BE2C (cell line): Measurements from ENCODE around the gene FMN2.

Experiments used
- DNase-seq: peaks from one replicate; pipeline ENCODE4 v3.0.0-alpha.2; 2020
- H3K27me3 ChIP-seq: fragments of 250-450 bp; sonication (Bioruptor Pico); 2 replicates; pipeline ENCODE4 v1.5.1; 2020; ENCODE audit warnings: mild to moderate bottlenecking
- H3K36me3 ChIP-seq: fragments of 250-450 bp; sonication (Bioruptor Pico); 2 replicates; pipeline ENCODE4 v1.5.1; 2020; ENCODE audit warnings: mild to moderate bottlenecking
- H3K4me1 ChIP-seq: fragments of 250-450 bp; sonication (Bioruptor Pico); 2 replicates; pipeline ENCODE4 v1.5.1; 2020
- H3K4me3 ChIP-seq: 2 replicates; pipeline ENCODE4 v1.5.1; 2011; ENCODE audit warnings: low read depth, low read length
- H3K9me3 ChIP-seq: fragments of 250-450 bp; sonication (Bioruptor Pico); 2 replicates; pipeline ENCODE4 v1.5.1; 2020
- CTCF ChIP-seq: IDR thresholded peaks from 2 replicates; pipeline ENCODE4 v1.5.1; 2012; ENCODE audit warnings: mild to moderate bottlenecking, low read depth, low read length

FMN2 gene

GRCh38 chr1:240399381-240399780, 307.7 kb downstream of the FMN2 start:
- H3K9me3 ChIP-seq: no peaks in the 10 kb centered on the region
- DNase-seq: no peak
- no peak for TF ChIP-seq CTCF
- no peaks in the 10 kb centered on the region for H3K4me1 ChIP-seq
- H3K36me3 ChIP-seq: no peaks in the 10 kb centered on the region
- H3K27me3 ChIP-seq: no peaks in the 10 kb centered on the region
- no peak overlapping the region for H3K4me3 ChIP-seq

- no peak for DNase-seq
- H3K9me3 ChIP-seq: no peaks in the 10 kb centered on the region
- H3K36me3 ChIP-seq: no peaks in the 10 kb centered on the region
- H3K27me3 ChIP-seq: no peaks in the 10 kb centered on the region
- TF ChIP-seq CTCF: no peak
- no peaks in the 10 kb centered on the region for H3K4me1 ChIP-seq
- H3K4me3 ChIP-seq: no peak overlapping the region
Measured at GRCh38 chr1:240401731-240402130, 310.0 kb downstream of the FMN2 start.

- no peak overlapping the region for H3K4me3 ChIP-seq
- no peaks in the 10 kb centered on the region for H3K9me3 ChIP-seq
- DNase-seq: no peak
- H3K27me3 ChIP-seq: no peaks in the 10 kb centered on the region
- TF ChIP-seq CTCF: no peak
- H3K36me3 ChIP-seq: no peaks in the 10 kb centered on the region
- H3K4me1 ChIP-seq: no peaks in the 10 kb centered on the region
Measured at GRCh38 chr1:240402326-240402725, 310.6 kb downstream of the FMN2 start.

GRCh38 chr1:240404286-240404685, 312.6 kb downstream of the FMN2 start:
- Histone ChIP-seq H3K4me1 (no peaks in the 10 kb centered on the region), H3K4me3 (no peak overlapping the region), H3K36me3 (no peaks in the 10 kb centered on the region), H3K9me3 (no peaks in the 10 kb centered on the region), H3K27me3 (no peaks in the 10 kb centered on the region)
- DNase-seq: no peak
- TF ChIP-seq CTCF: no peak

- Histone ChIP-seq H3K4me3 (no peak overlapping the region), H3K36me3 (no peaks in the 10 kb centered on the region), H3K27me3 (no peaks in the 10 kb centered on the region), H3K4me1 (no peaks in the 10 kb centered on the region), H3K9me3 (no peaks in the 10 kb centered on the region)
- DNase-seq: no peak
- no peak for TF ChIP-seq CTCF
Measured at GRCh38 chr1:240405751-240406150, 314.1 kb downstream of the FMN2 start.

GRCh38 chr1:240407407-240407806, 315.7 kb downstream of the FMN2 start:
- Histone ChIP-seq H3K36me3 (no peaks in the 10 kb centered on the region), H3K27me3 (no peaks in the 10 kb centered on the region), H3K9me3 (no peaks in the 10 kb centered on the region), H3K4me3 (no peak overlapping the region), H3K4me1 (no peaks in the 10 kb centered on the region)
- DNase-seq: no peak
- TF ChIP-seq CTCF: no peak
